GM12892 (cell line): ENCODE results near the gene FN1.

Source experiments
- POLR2A ChIP-seq: IDR thresholded peaks from 2 replicates; pipeline ENCODE4 v1.6.1; 2011; ENCODE audit warnings: low read depth, low read length, control low read depth
- POLR2AphosphoS5 ChIP-seq: IDR thresholded peaks from 2 replicates; pipeline ENCODE4 v1.6.1; 2011; ENCODE audit warnings: low read depth, low read length, control low read depth

DNA sequence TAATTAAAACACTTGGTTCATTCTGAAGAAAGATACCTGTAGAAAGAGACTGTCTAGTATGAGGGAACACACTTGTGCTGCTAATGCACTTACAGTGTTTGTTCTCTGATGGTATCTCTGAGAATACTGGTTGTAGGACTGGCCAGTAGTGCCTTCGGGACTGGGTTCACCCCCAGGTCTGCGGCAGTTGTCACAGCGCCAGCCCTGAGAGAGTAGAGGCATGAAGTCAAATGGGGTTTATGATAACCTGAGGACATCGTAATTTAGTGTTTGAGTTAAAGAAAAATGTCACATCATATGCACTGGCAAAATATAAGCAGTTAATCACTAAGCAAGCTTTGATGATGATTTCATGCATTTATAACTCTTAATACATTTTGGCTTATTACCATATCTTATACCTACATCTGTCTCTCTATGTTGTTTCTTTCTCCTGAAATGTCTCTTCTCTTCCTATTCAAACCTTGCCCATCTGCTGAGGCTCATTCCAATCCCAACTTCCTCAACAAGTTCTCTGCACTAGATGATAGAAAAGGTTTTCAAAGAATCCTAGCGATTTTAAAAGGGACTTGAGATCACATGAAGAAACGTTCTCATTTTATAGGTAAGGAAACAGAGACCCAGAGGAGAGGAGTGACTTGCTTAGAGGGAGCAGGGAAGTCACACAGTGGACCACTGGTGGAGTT is 73.8 kb downstream of the FN1 start:
- TF ChIP-seq POLR2A (no peak), POLR2AphosphoS5 (no peak)
